Umbilical cord (tissue), 2 donors: ENCODE results near the gene SERPINB8. TPM values are rescaled to one million over a fixed set of nuclear protein-coding genes. Genes with fewer than 3 reads are reported as not detected.

ENCODE experiments used
- DNase-seq: peaks from one replicate; pipeline ENCODE4 v3.0.0-alpha.2; 2015; ENCODE audit warnings: low spot score
- total RNA-seq: library from RNA; depleted of rRNA; stranded (reverse); fragments of >200 nt; gene quantifications from one replicate; pipeline ENCODE4 v1.2.3, GENCODE V29; 2014; ENCODE audit warnings: low replicate concordance; ENCODE audit not compliant: insufficient read depth

SERPINB8 gene
- total RNA-seq, 1 donor from 2014 or later, result 25.3 TPM

GRCh38 chr18:64017870-64018269 lies 48.0 kb downstream of the SERPINB8 start:
- peak; percentile 60 for DNase-seq

GRCh38 chr18:64019922-64020756 lies 50.3 kb downstream of the SERPINB8 start:
- DNase-seq, result no peak

GRCh38 chr18:64026350-64026749 lies 56.5 kb downstream of the SERPINB8 start:
- DNase-seq, result no peak

- DNase-seq, result no peak
These were observed 58.2 kb downstream of the SERPINB8 start for GRCh38 chr18:64027931-64028695.

GRCh38 chr18:64029096-64029495 lies 59.2 kb downstream of the SERPINB8 start:
- DNase-seq, result no peak

GRCh38 chr18:64031411-64031810 lies 61.5 kb downstream of the SERPINB8 start:
- DNase-seq, result no peak

GRCh38 chr18:64032312-64032711 lies 62.4 kb downstream of the SERPINB8 start:
- DNase-seq, result no peak

- peak; percentile 47 for DNase-seq
These were observed 68.0 kb downstream of the SERPINB8 start for GRCh38 chr18:64037812-64038414.

Other genes with a start within 250 kb of the SERPINB8 start
- gene SERPINB7, start 194.7 kb upstream of the SERPINB8 start, total RNA-seq, result 31.1 TPM
- 39.2 TPM for gene SERPINB2, start 82.4 kb upstream of the SERPINB8 start, total RNA-seq
- 0.96 TPM for gene SERPINB10, start 62.1 kb upstream of the SERPINB8 start, total RNA-seq
- 2.4 TPM for gene HMSD, start 20.8 kb upstream of the SERPINB8 start, total RNA-seq
- not detected for gene LINC00305, start 179.0 kb downstream of the SERPINB8 start, total RNA-seq